HepG2 (cell line): ENCODE results near the gene NOP9. TPM values are rescaled to one million over a fixed set of nuclear protein-coding genes. Genes with fewer than 3 reads are reported as not detected.

ENCODE experiments used
- ATAC-seq: fragments of 200-7000 bp; cut with Tn5 transposase; 3 replicates; pipeline ENCODE4 v1.9.1; 2020; ENCODE audit warnings: mild to moderate bottlenecking, moderate library complexity
- BruUV-seq: library from RNA; stranded (reverse); fragments of 400-500 nt; replicated peaks from 2 replicates; lab custom pipeline; 2021; lab: Mats Ljungman, UMichigan
- CTCF ChIA-PET: fragments of 300-600 bp; formaldehyde crosslinking; extraction: SDS; loops from one replicate; lab custom pipeline; 2021; ENCODE audit warnings: low total read pairs, inconsistent platforms, low intra/inter-chr PET ratio; lab: Yijun Ruan, JAX
- POLR2A ChIA-PET: fragments of 350-600 bp; sonication (Branson Sonifier 250); formaldehyde crosslinking; loops from one replicate; lab custom pipeline; 2020; ENCODE audit warnings: antibody characterized with exemption, inconsistent platforms; lab: Yijun Ruan, JAX
- DNase-seq: peaks from one replicate; pipeline ENCODE4 v3.0.0-alpha.2; 2015; ENCODE audit warnings: low spot score
- FAIRE-seq: peaks from 3 replicates; lab custom pipeline; 2011; peaks lifted over from hg19 to GRCh38; lab: Jason Lieb, UNC
- H2AFZ ChIP-seq: one replicate; pipeline ENCODE4 v1.6.1; 2011; ENCODE audit warnings: low read length, inconsistent platforms
- H3K27ac ChIP-seq: fragments of 300-600 bp; 3 replicates; pipeline ENCODE4 v1.8.0; 2011; ENCODE audit warnings: mixed run types, mild to moderate bottlenecking, mixed read lengths, low read length, inconsistent platforms; ENCODE audit not compliant: insufficient read depth; ENCODE audit errors: extremely low read length
- H3K27me3 ChIP-seq, 2 experiments: fragments of 200-600 bp in 1 of 2; 2 replicates in 1 of 2; 3 replicates in 1 of 2; pipeline versions ENCODE4 v1.6.0 to v1.8.0; 2011; ENCODE audit warnings: low read length in 2 of 2, mild to moderate bottlenecking in 2 of 2, moderate library complexity in 2 of 2, inconsistent platforms in 1 of 2; ENCODE audit not compliant: insufficient read depth in 2 of 2, control insufficient read depth in 1 of 2
- H3K36me3 ChIP-seq, 2 experiments: fragments of 200-600 bp in 1 of 2; replicated peaks in 1 of 2; 2 replicates in 1 of 2; 3 replicates in 1 of 2; pipeline versions ENCODE4 v1.5.1 to v1.8.0; 2011; ENCODE audit warnings: low read length in 2 of 2, inconsistent platforms in 1 of 2; ENCODE audit not compliant: insufficient read depth in 2 of 2, control insufficient read depth in 1 of 2
- H3K4me1 ChIP-seq: 2 replicates; pipeline ENCODE4 v1.5.1; 2012; ENCODE audit warnings: low read length, inconsistent platforms; ENCODE audit not compliant: insufficient read depth
- H3K4me2 ChIP-seq: 2 replicates; pipeline ENCODE4 v1.6.0; 2011; ENCODE audit warnings: low read depth, low read length, inconsistent platforms
- H3K4me3 ChIP-seq, 3 experiments: fragments of 200-600 bp in 1 of 3; sonication (generic), shearing (Covaris generic) in 1 of 3; replicated peaks in 1 of 3; 2 replicates each; pipeline ENCODE4 v1.5.1; 2011 to 2016; ENCODE audit warnings: low read length in 3 of 3, inconsistent platforms in 2 of 3, low read depth in 2 of 3, mild to moderate bottlenecking in 2 of 3, control low read depth in 1 of 3, mixed read lengths in 1 of 3; ENCODE audit not compliant: insufficient read depth in 1 of 3
- H3K79me2 ChIP-seq: one replicate; pipeline ENCODE4 v1.6.1; 2011; ENCODE audit warnings: low read length, inconsistent platforms; ENCODE audit not compliant: insufficient read depth
- H3K9ac ChIP-seq: 2 replicates; pipeline ENCODE4 v1.6.0; 2011; ENCODE audit warnings: mild to moderate bottlenecking, low read depth, low read length, inconsistent platforms; ENCODE audit not compliant: insufficient read depth
- H3K9me3 ChIP-seq: 2 replicates; pipeline ENCODE4 v1.5.1; 2012; ENCODE audit warnings: mild to moderate bottlenecking, low read length
- H4K20me1 ChIP-seq: 2 replicates; pipeline ENCODE4 v1.6.0; 2011; ENCODE audit warnings: inconsistent platforms, mild to moderate bottlenecking, low read length, moderate library complexity; ENCODE audit not compliant: insufficient read depth
- NPAS2 ChIP-seq: sonication (generic); formaldehyde crosslinking; IDR thresholded peaks from 2 replicates; pipeline ENCODE4 v1.8.0; 2022; ENCODE audit warnings: mild to moderate bottlenecking, missing genetic modification reagents, borderline replicate concordance
- ZNF572 ChIP-seq: sonication (generic); formaldehyde crosslinking; IDR thresholded peaks from 2 replicates; pipeline ENCODE4 v1.5.1; 2020; ENCODE audit warnings: mild to moderate bottlenecking, missing genetic modification reagents
- ZNF75D ChIP-seq: sonication (generic); formaldehyde crosslinking; IDR thresholded peaks from 2 replicates; pipeline ENCODE4 v1.8.1; 2023; ENCODE audit warnings: missing genetic modification reagents, mild to moderate bottlenecking, borderline replicate concordance
- WGBS: methylation state at CpG from one replicate; pipeline ENCODE4 v1.1.6; 2017; ENCODE audit warnings: low lambda C conversion rate; 5-methylcytosine and 5-hydroxymethylcytosine counted together
- in situ Hi-C: cut with HindIII; loops from 2 replicates; pipeline ENCODE4 v1.10.0; 2017; ENCODE audit warnings: low pct_unique_long_range_greater_than_20kb; ENCODE audit not compliant: extremely low pct_ligation_motif_present
- intact Hi-C: fragments of 100-400 bp; cut with micrococcal nuclease; formaldehyde crosslinking; loops from one replicate; pipeline ENCODE4 v1.10.0; 2022; ENCODE audit not compliant: unreplicated experiment
- polyA plus RNA-seq, 8 experiments: library from polyadenylated mRNA; depleted of rRNA in 3 of 8; stranded (reverse) in 7 of 8; unstranded in 1 of 8; fragments of >200 nt; fragmentation: Illumina TruSeq in 4 of 8; extraction: Trizol in 4 of 8; gene quantifications; 2 replicates each; pipeline versions ENCODE4 v1.2.1 to v1.2.3, GENCODE V29; 2011 to 2016; ENCODE audit warnings: low read depth in 4 of 8, missing spikeins in 1 of 8, mixed read lengths in 1 of 8; ENCODE audit not compliant: insufficient read depth in 1 of 8
- total RNA-seq, 5 experiments: library from RNA; depleted of rRNA; stranded (reverse); fragments of >200 nt; fragmentation: Illumina TruSeq; extraction: Trizol; gene quantifications; 2 replicates each; pipeline ENCODE4 v1.2.3, GENCODE V29; 2016; ENCODE audit warnings: low read depth in 1 of 5
- TF ChIP-seq, protein P1 (sequence below): sonication (generic); formaldehyde crosslinking; IDR thresholded peaks from 2 replicates; pipeline ENCODE4 v1.4.0; 2020; ENCODE audit warnings: mild to moderate bottlenecking, missing genetic modification reagents

NOP9 gene
- total and polyA plus RNA-seq, 2 of the 13 experiments (the other 11 are each of a cell fraction or from before 2014, with no cell fraction given), result 24.5 to 61.6 TPM

DNA sequence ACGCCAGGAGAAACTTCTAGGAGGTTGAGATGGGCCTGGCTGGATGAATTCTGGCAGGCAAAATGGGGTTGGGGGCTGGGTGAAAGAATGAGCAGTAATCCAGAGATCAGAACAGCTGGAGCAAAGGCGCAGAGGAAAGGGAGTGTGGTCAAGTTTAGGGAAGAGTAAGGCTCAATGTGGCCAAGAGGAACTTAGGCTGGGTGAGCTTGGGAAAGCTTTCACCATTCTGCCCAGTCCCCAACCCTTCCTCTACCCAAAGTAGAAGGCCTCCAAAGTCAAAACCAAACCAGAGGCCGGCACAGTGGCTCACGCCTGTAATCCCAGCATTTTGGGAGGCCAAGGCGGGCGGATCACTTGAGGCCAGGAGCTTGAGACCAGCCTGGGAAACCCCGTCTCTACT is 18.0 kb upstream of the NOP9 start:
- H3K9ac ChIP-seq, result no peak overlapping the region
- in situ Hi-C loops, result no loop called here
- CTCF ChIA-PET, result no interaction called here
- H3K4me2 ChIP-seq, result no peak overlapping the region
- no peaks in the 10 kb centered on the region for H3K27me3 ChIP-seq
- H3K4me1 ChIP-seq, result no peaks in the 10 kb centered on the region
- no peak for DNase-seq
- H2AFZ ChIP-seq, result no peak overlapping the region
- no peak overlapping the region for H3K4me3 ChIP-seq
- intact Hi-C loops, result no loop called here
- no peaks in the 10 kb centered on the region for H3K79me2 ChIP-seq
- WGBS, result 92% methylated on average over 7 of the region's 7 CpGs
- no peak overlapping the region for H3K27ac ChIP-seq
- TF ChIP-seq ZNF572 (CRISPR knock-in tag) (no peak), ZNF75D (CRISPR knock-in tag) (0 out of 2 replicates have a peak, but pooled peaks have one; percentile 28)
- no peak for ATAC-seq
- no peaks in the 10 kb centered on the region for H3K36me3 ChIP-seq
- no peaks in the 10 kb centered on the region for H4K20me1 ChIP-seq
- no peak for FAIRE-seq
- POLR2A ChIA-PET, result interaction anchor here (0.7 to 4.8 kb wide), 6 partner anchors 8 to 39 kb away, joined by 3 to 27 read pairs (median 6); partner anchors contain the start of genes CIDEB, RABGGTA and TINF2
- H3K9me3 ChIP-seq, result no peaks in the 10 kb centered on the region
- BruUV-seq, result no TSS peak

DNA sequence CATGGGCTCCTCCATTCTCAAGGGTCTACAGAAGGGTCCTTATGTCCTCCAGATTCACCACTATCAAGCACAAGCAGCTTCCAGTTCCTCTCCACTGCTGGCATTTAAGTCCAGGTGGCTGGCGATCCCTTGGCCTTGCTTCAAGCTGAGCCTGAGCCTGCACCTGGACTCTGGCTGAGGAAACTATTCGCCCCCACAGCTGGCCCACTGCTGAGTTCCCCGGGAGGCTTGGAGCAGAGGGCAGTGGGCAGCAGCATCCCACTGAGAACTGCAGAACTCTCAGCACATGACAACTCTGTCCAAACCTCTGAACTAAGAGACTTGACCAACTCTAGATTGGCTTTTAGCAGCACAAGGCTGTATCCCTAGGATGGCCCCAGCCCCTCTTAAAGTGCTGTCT is 16.9 kb upstream of the NOP9 start:
- in situ Hi-C loops (no loop called here), intact Hi-C loops (no loop called here)
- no peaks in the 10 kb centered on the region for H3K79me2 ChIP-seq
- no peaks in the 10 kb centered on the region for H3K9me3 ChIP-seq
- 82% methylated on average over 3 of the region's 3 CpGs for WGBS
- no peak overlapping the region for H3K4me3 ChIP-seq
- H3K27me3 ChIP-seq, result no peaks in the 10 kb centered on the region
- H3K9ac ChIP-seq, result no peak overlapping the region
- no peak overlapping the region for H2AFZ ChIP-seq
- POLR2A ChIA-PET, result interaction anchor here (1.2 to 4.8 kb wide), 6 partner anchors 9 to 40 kb away, joined by 3 to 27 read pairs (median 11); partner anchors contain the start of genes CIDEB, RABGGTA and TINF2
- H3K4me2 ChIP-seq, result no peak overlapping the region
- H3K27ac ChIP-seq, result no peak overlapping the region
- DNase-seq, result no peak
- no peak for FAIRE-seq
- ATAC-seq, result no peak
- CTCF ChIA-PET, result no interaction called here
- H3K36me3 ChIP-seq, result no peaks in the 10 kb centered on the region
- no peaks in the 10 kb centered on the region for H4K20me1 ChIP-seq
- no peaks in the 10 kb centered on the region for H3K4me1 ChIP-seq
- no TSS peak for BruUV-seq
- TF ChIP-seq NPAS2 (CRISPR knock-in tag), result peak; percentile 54; the same call in 1 of the 2 replicates
- TF ChIP-seq, protein P1, sequence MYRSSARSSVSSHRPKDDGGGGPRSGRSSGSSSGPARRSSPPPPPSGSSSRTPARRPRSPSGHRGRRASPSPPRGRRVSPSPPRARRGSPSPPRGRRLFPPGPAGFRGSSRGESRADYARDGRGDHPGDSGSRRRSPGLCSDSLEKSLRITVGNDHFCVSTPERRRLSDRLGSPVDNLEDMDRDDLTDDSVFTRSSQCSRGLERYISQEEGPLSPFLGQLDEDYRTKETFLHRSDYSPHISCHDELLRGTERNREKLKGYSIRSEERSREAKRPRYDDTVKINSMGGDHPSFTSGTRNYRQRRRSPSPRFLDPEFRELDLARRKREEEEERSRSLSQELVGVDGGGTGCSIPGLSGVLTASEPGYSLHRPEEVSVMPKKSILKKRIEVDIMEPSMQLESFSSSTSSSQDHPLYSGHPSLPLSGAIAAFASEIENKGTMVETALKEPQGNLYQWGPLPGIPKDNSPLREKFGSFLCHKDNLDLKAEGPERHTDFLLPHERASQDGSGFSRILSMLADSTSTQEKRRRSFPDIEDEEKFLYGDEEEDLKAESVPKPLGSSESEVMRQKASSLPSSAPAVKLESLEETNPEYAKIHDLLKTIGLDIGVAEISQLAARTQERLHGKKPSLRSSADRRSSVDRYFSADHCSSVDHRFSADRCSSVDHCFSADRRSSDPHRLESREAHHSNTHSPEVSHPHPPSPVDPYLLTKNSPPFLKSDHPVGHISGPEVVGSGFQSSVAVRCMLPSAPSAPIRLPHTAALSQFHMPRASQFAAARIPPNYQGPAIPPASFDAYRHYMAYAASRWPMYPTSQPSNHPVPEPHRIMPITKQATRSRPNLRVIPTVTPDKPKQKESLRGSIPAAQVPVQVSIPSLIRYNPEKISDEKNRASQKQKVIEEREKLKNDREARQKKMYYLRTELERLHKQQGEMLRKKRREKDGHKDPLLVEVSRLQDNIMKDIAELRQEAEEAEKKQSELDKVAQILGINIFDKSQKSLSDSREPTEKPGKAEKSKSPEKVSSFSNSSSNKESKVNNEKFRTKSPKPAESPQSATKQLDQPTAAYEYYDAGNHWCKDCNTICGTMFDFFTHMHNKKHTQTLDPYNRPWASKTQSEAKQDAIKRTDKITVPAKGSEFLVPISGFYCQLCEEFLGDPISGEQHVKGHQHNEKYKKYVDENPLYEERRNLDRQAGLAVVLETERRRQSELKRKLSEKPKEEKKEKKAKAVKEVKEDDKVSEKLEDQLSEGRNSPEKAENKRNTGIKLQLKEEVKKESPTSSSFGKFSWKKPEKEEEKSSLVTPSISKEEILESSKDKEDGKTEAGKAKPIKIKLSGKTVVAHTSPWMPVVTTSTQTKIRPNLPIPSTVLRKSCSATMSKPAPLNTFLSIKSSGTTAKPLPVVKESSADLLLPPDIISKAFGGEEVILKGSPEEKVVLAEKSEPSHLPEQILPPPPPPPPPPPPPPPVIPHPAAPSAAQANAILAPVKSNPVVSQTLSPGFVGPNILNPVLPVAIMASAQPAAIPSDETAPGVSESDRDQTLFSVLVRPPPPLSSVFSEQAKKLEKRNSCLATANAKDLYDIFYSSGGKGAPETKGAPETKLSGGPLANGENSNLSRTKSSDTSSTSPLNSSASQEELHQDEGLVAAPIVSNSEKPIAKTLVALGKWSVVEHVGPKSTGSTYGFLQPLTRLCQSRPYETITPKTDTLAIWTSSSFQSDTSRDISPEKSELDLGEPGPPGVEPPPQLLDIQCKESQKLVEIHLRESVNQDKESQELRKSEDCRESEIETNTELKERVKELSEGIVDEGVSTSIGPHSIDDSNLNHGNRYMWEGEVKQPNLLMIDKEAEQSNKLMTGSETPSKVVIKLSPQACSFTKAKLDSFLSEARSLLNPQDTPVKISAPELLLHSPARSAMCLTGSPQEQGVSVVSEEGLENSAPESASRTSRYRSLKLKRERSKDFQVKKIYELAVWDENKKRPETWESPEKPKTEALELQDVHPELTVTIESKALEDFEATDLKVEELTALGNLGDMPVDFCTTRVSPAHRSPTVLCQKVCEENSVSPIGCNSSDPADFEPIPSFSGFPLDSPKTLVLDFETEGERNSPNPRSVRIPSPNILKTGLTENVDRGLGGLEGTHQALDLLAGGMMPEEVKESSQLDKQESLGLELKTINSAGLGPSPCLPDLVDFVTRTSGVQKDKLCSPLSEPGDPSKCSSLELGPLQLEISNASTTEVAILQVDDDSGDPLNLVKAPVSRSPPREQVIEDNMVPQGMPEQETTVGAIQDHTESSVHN (CRISPR knock-in tag), result no peak
